Progenitor cell of endocrine pancreas (in vitro differentiated cells): ENCODE results near the gene ERBB4. TPM values are rescaled to one million over a fixed set of nuclear protein-coding genes. Genes with fewer than 3 reads are reported as not detected.

Source experiments
- DNase-seq: peaks from one replicate; pipeline ENCODE4 v3.0.0; 2021; ENCODE audit warnings: low spot score; ENCODE audit not compliant: unreplicated experiment
- H3K27ac Mint-ChIP-seq: 2 replicates; pipeline ENCODE4 v1.8.0; 2021; ENCODE audit warnings: mild to moderate bottlenecking, moderate library complexity, mixed read lengths
- H3K27me3 Mint-ChIP-seq: 2 replicates; pipeline ENCODE4 v1.8.0; 2021; ENCODE audit warnings: mixed read lengths
- H3K36me3 Mint-ChIP-seq: 2 replicates; pipeline ENCODE4 v1.8.0; 2022; ENCODE audit warnings: mixed read lengths; ENCODE audit not compliant: insufficient read depth
- H3K4me1 Mint-ChIP-seq: 2 replicates; pipeline ENCODE4 v1.8.0; 2021; ENCODE audit warnings: low read depth, mixed read lengths
- H3K4me3 Mint-ChIP-seq: 2 replicates; pipeline ENCODE4 v1.8.0; 2021; ENCODE audit warnings: low read depth, mild to moderate bottlenecking, moderate library complexity, mixed read lengths
- H3K9me3 Mint-ChIP-seq: 2 replicates; pipeline ENCODE4 v1.8.0; 2021; ENCODE audit warnings: low read depth, mixed read lengths
- CTCF ChIP-seq: fragments of 200-600 bp; sonication (generic); IDR thresholded peaks from one replicate; pipeline ENCODE4 v1.5.0; 2021; ENCODE audit warnings: antibody characterized with exemption, mild to moderate bottlenecking; ENCODE audit not compliant: unreplicated experiment
- total RNA-seq: library from RNA; stranded (reverse); gene quantifications from 2 replicates; pipeline ENCODE4 v1.2.1, GENCODE V29; 2021

ERBB4 gene
- total RNA-seq, 1 donor from 2014 or later, result 43.8 TPM

GRCh38 chr2:212264187-212264586 is 274.4 kb downstream of the ERBB4 start:
- no peak for TF ChIP-seq CTCF
- H3K36me3 Mint-ChIP-seq, result no peaks in the 10 kb centered on the region
- DNase-seq, result no peak
- H3K27me3 Mint-ChIP-seq, result no peaks in the 10 kb centered on the region
- peaks cover 11% of the 10 kb centered on the region for H3K4me1 Mint-ChIP-seq
- H3K9me3 Mint-ChIP-seq, result no peaks in the 10 kb centered on the region
- H3K4me3 Mint-ChIP-seq, result no peak overlapping the region
- no peak overlapping the region for H3K27ac Mint-ChIP-seq

- Mint-ChIP-seq H3K4me3 (no peak overlapping the region), H3K4me1 (peaks cover 9% of the 10 kb centered on the region), H3K27me3 (no peaks in the 10 kb centered on the region), H3K9me3 (no peaks in the 10 kb centered on the region), H3K27ac (no peak overlapping the region), H3K36me3 (no peaks in the 10 kb centered on the region)
- DNase-seq, result no peak
- TF ChIP-seq CTCF, result no peak
Observed at GRCh38 chr2:212259226-212259625, 279.4 kb downstream of the ERBB4 start.

GRCh38 chr2:212254339-212254738 is 284.3 kb downstream of the ERBB4 start:
- Mint-ChIP-seq H3K9me3 (no peaks in the 10 kb centered on the region), H3K27ac (no peak overlapping the region), H3K36me3 (no peaks in the 10 kb centered on the region), H3K27me3 (no peaks in the 10 kb centered on the region), H3K4me3 (no peak overlapping the region), H3K4me1 (peaks cover 4% of the 10 kb centered on the region)
- DNase-seq, result no peak
- TF ChIP-seq CTCF, result no peak

- no peak overlapping the region for H3K4me3 Mint-ChIP-seq
- no peak overlapping the region for H3K27ac Mint-ChIP-seq
- no peak for DNase-seq
- no peaks in the 10 kb centered on the region for H3K36me3 Mint-ChIP-seq
- no peaks in the 10 kb centered on the region for H3K9me3 Mint-ChIP-seq
- TF ChIP-seq CTCF, result peak; percentile 26
- H3K27me3 Mint-ChIP-seq, result no peaks in the 10 kb centered on the region
- H3K4me1 Mint-ChIP-seq, result peaks cover 1% of the 10 kb centered on the region
Observed at GRCh38 chr2:212249451-212249850, 289.2 kb downstream of the ERBB4 start.

- Mint-ChIP-seq H3K4me3 (no peak overlapping the region), H3K27me3 (no peaks in the 10 kb centered on the region), H3K9me3 (no peaks in the 10 kb centered on the region), H3K4me1 (no peaks in the 10 kb centered on the region), H3K27ac (no peak overlapping the region), H3K36me3 (no peaks in the 10 kb centered on the region)
- TF ChIP-seq CTCF, result no peak
- DNase-seq, result no peak
Observed at GRCh38 chr2:212245880-212246279, 292.7 kb downstream of the ERBB4 start.
